Panc1 (cell line): ENCODE measurements around the gene LPGAT1. TPM values are rescaled to one million over a fixed set of nuclear protein-coding genes. Genes with fewer than 3 reads are reported as not detected.

Experiments
- ATAC-seq: fragments of 200-7000 bp; cut with Tn5 transposase; 2 replicates; pipeline ENCODE4 v1.9.1; 2020; ENCODE audit warnings: mild to moderate bottlenecking, moderate library complexity
- BruUV-seq: library from RNA; stranded (reverse); fragments of 400-500 nt; replicated peaks from 2 replicates; lab custom pipeline; 2021; lab: Mats Ljungman, UMichigan
- CTCF ChIA-PET: fragments of 300-600 bp; sonication (Branson Sonifier 250); formaldehyde crosslinking; loops from one replicate; lab custom pipeline; 2022; ENCODE audit warnings: antibody characterized with exemption; lab: Charles Lee
- POLR2A ChIA-PET: fragments of 300-600 bp; sonication (Branson Sonifier 250); formaldehyde crosslinking; loops from one replicate; lab custom pipeline; 2022; ENCODE audit warnings: antibody characterized with exemption; lab: Charles Lee
- DNase-seq: peaks from one replicate; pipeline ENCODE4 v3.0.0-alpha.2; 2010; ENCODE audit warnings: low read depth, low spot score
- H3K27ac ChIP-seq: 2 replicates; pipeline ENCODE4 v1.5.1; 2011; ENCODE audit warnings: mild to moderate bottlenecking, low read length, inconsistent platforms
- H3K27me3 ChIP-seq: fragments of 200-500 bp; sonication (Bioruptor generic); 2 replicates; pipeline ENCODE4 v1.6.0; 2014; ENCODE audit warnings: low read length, inconsistent platforms; ENCODE audit not compliant: control insufficient read depth, insufficient read depth
- H3K36me3 ChIP-seq: fragments of 200-500 bp; sonication (Bioruptor generic); 2 replicates; pipeline ENCODE4 v1.5.1; 2014; ENCODE audit warnings: inconsistent platforms, mild to moderate bottlenecking, low read length, moderate library complexity; ENCODE audit not compliant: control insufficient read depth, insufficient read depth
- H3K4me1 ChIP-seq: 2 replicates; pipeline ENCODE4 v1.5.1; 2011; ENCODE audit warnings: inconsistent platforms, mild to moderate bottlenecking, low read length, moderate library complexity; ENCODE audit not compliant: control insufficient read depth, insufficient read depth
- H3K4me3 ChIP-seq, 2 experiments: 2 replicates each; pipeline ENCODE4 v1.5.1; 2011 to 2012; ENCODE audit warnings: low read depth in 2 of 2, low read length in 2 of 2, mild to moderate bottlenecking in 2 of 2, inconsistent platforms in 1 of 2, moderate library complexity in 1 of 2
- H3K9me3 ChIP-seq: fragments of 200-500 bp; sonication (Bioruptor generic); 2 replicates; pipeline ENCODE4 v1.5.1; 2014; ENCODE audit warnings: low read depth, mild to moderate bottlenecking, inconsistent platforms, low read length, moderate library complexity; ENCODE audit not compliant: control insufficient read depth, insufficient read depth
- POLR2AphosphoS5 ChIP-seq: IDR thresholded peaks from 2 replicates; pipeline ENCODE4 v1.6.1; 2012; ENCODE audit warnings: mild to moderate bottlenecking, low read depth, low read length, moderate library complexity
- SIN3A ChIP-seq: IDR thresholded peaks from 2 replicates; pipeline ENCODE4 v1.6.1; 2012; ENCODE audit warnings: low read depth, mild to moderate bottlenecking, low read length, moderate library complexity, borderline replicate concordance; ENCODE audit not compliant: insufficient read depth
- TCF7L2 ChIP-seq: IDR thresholded peaks from 2 replicates; pipeline ENCODE4 v1.6.1; 2011; ENCODE audit warnings: mild to moderate bottlenecking, low read depth, low read length, inconsistent platforms
- in situ Hi-C: cut with HindIII; loops from 2 replicates; pipeline ENCODE4 v1.10.0; 2016; ENCODE audit warnings: low sequenced_read_pairs, low pct_unique_long_range_greater_than_20kb
- intact Hi-C: fragments of 100-400 bp; cut with micrococcal nuclease; formaldehyde crosslinking; loops from one replicate; pipeline ENCODE4 v1.10.0; 2022; ENCODE audit not compliant: unreplicated experiment
- total RNA-seq: library from RNA; stranded (reverse); gene quantifications from one replicate; pipeline ENCODE4 v1.2.1, GENCODE V29; 2021; ENCODE audit not compliant: unreplicated experiment
- TF ChIP-seq, protein P1 (sequence below): fragments of 450-650 bp; IDR thresholded peaks from 2 replicates; pipeline ENCODE4 v1.5.1; 2017; ENCODE audit warnings: mild to moderate bottlenecking
- TF ChIP-seq, protein P2 (sequence below), 2 experiments: IDR thresholded peaks; 2 replicates each; pipeline ENCODE4 v1.6.1; 2011 to 2012; ENCODE audit warnings: low read depth in 2 of 2, control low read depth in 1 of 2, low read length in 1 of 2, mild to moderate bottlenecking in 1 of 2, moderate library complexity in 1 of 2; ENCODE audit not compliant: insufficient read depth in 1 of 2

Gene LPGAT1
- total RNA-seq, 1 experiment from 2014 or later, result 85.4 TPM

DNA sequence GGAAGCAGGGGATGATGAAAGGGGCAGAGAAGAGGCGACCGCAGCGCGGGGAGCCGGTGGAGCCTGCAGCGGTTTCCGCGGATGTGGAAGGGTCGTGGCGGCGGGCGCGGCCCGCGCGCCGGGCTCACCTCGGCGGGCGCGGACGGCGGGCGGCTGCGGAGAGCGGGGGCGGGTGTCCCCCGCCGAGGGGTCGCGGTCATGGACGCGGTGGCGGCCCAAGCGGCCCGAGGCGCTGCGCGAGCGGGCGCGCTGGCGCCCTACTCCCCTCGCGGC is 572 bp downstream of the LPGAT1 start:
- POLR2A ChIA-PET, result interaction anchor here (0.6 kb wide), 1 partner anchor 253 kb away, joined by 3 read pairs; no protein-coding TSS in a partner anchor
- Histone ChIP-seq H3K4me3 (peak overlapping the region; percentile 63 to 87), H3K4me1 (peaks cover 30% of the 10 kb centered on the region), H3K27me3 (no peaks in the 10 kb centered on the region), H3K9me3 (no peaks in the 10 kb centered on the region), H3K27ac (peak overlapping the region; percentile 84), H3K36me3 (peaks cover 6% of the 10 kb centered on the region; the same call in 1 of the 2 replicates)
- peak; percentile 16 for ATAC-seq
- CTCF ChIA-PET, result no interaction called here
- TF ChIP-seq POLR2AphosphoS5 (no peak), SIN3A (no peak), TCF7L2 (no peak)
- TF ChIP-seq, protein P1, sequence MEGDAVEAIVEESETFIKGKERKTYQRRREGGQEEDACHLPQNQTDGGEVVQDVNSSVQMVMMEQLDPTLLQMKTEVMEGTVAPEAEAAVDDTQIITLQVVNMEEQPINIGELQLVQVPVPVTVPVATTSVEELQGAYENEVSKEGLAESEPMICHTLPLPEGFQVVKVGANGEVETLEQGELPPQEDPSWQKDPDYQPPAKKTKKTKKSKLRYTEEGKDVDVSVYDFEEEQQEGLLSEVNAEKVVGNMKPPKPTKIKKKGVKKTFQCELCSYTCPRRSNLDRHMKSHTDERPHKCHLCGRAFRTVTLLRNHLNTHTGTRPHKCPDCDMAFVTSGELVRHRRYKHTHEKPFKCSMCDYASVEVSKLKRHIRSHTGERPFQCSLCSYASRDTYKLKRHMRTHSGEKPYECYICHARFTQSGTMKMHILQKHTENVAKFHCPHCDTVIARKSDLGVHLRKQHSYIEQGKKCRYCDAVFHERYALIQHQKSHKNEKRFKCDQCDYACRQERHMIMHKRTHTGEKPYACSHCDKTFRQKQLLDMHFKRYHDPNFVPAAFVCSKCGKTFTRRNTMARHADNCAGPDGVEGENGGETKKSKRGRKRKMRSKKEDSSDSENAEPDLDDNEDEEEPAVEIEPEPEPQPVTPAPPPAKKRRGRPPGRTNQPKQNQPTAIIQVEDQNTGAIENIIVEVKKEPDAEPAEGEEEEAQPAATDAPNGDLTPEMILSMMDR, result no peak
- TF ChIP-seq, protein P2, sequence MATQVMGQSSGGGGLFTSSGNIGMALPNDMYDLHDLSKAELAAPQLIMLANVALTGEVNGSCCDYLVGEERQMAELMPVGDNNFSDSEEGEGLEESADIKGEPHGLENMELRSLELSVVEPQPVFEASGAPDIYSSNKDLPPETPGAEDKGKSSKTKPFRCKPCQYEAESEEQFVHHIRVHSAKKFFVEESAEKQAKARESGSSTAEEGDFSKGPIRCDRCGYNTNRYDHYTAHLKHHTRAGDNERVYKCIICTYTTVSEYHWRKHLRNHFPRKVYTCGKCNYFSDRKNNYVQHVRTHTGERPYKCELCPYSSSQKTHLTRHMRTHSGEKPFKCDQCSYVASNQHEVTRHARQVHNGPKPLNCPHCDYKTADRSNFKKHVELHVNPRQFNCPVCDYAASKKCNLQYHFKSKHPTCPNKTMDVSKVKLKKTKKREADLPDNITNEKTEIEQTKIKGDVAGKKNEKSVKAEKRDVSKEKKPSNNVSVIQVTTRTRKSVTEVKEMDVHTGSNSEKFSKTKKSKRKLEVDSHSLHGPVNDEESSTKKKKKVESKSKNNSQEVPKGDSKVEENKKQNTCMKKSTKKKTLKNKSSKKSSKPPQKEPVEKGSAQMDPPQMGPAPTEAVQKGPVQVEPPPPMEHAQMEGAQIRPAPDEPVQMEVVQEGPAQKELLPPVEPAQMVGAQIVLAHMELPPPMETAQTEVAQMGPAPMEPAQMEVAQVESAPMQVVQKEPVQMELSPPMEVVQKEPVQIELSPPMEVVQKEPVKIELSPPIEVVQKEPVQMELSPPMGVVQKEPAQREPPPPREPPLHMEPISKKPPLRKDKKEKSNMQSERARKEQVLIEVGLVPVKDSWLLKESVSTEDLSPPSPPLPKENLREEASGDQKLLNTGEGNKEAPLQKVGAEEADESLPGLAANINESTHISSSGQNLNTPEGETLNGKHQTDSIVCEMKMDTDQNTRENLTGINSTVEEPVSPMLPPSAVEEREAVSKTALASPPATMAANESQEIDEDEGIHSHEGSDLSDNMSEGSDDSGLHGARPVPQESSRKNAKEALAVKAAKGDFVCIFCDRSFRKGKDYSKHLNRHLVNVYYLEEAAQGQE (IDR thresholded peaks at IDR 0.05; ENCODE audit: insufficient read depth in 1 of 2, low read depth in 2 of 2, low read length in 1 of 2), result no peak
- BruUV-seq, result no TSS peak
- intact Hi-C loops (loop anchor here (10.0 kb wide), 1 partner anchor 115 kb away; no protein-coding TSS in a partner anchor), in situ Hi-C loops (no loop called here)
- DNase-seq, result no peak

DNA sequence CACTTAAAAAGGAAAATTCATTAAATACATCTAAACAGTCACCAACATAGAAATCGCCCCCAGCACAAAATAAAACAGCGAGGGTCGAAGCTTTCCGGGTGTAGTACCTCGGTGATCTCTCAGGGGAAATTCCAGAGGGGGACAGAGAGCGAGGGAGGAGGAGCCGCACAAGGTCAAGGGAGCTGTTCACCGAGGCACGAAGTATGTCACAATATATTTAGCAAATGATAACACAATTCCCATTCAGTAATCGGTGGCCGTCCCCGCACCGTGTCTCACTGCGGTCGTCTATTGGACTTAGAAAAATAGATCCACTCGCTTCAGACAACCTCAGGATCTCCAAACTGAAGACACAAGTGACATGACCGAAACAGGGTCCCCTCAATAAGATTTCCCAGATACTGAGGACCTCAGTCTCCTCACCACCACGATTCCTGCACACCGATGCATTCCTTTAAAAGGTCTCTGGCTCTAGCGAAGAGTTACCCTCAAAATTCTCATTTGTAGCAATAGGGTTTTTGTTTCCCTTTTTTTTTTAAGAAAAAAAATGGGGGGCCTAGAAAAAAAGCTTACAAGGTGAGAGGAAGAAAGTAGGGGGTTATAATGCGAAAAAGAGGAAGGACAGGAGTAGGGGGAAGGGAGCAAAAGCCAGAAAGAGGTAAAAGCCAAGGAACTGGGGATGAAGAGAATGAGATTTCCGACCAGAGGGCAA is 1.1 kb downstream of the LPGAT1 start:
- intact Hi-C loops (loop anchor here (5.0 to 10.0 kb wide), 3 partner anchors 115 to 147 kb away; no protein-coding TSS in a partner anchor), in situ Hi-C loops (no loop called here)
- TF ChIP-seq TCF7L2 (no peak), SIN3A (no peak), POLR2AphosphoS5 (peak; percentile 6; the same call in 1 of the 2 replicates)
- TF ChIP-seq, protein P2 (IDR thresholded peaks at IDR 0.05; ENCODE audit: insufficient read depth in 1 of 2, low read depth in 2 of 2, low read length in 1 of 2), result no peak
- TF ChIP-seq, protein P1, result peak; percentile 19; the same call in 1 of the 2 replicates
- Histone ChIP-seq H3K9me3 (no peaks in the 10 kb centered on the region), H3K27ac (peak overlapping the region; percentile 84), H3K36me3 (peaks cover 6% of the 10 kb centered on the region; the same call in 1 of the 2 replicates), H3K4me3 (peak overlapping the region; percentile 63 to 87), H3K27me3 (no peaks in the 10 kb centered on the region), H3K4me1 (peaks cover 30% of the 10 kb centered on the region)
- ATAC-seq (peak; percentile 31; the same call in 1 of the 2 replicates), DNase-seq (no peak)
- CTCF ChIA-PET, result interaction anchor here (1.1 kb wide), 1 partner anchor 149 kb away, joined by 5 read pairs; no protein-coding TSS in a partner anchor
- POLR2A ChIA-PET, result interaction anchor here (0.6 kb wide), 2 partner anchors 18 to 253 kb away, joined by 3 read pairs; no protein-coding TSS in a partner anchor
- BruUV-seq, result no TSS peak
